IMR-90 (cell line): ENCODE measurements around the gene TMPRSS5.
"Not testable (repeated sequence)": the region's sequence is repeated elsewhere in the genome, so short reads cannot be mapped to it uniquely, and the experiment has no call there.

Source experiments
- MAZ ChIP-seq: IDR thresholded peaks from 2 replicates; pipeline ENCODE4 v1.6.1; 2012; ENCODE audit warnings: low read depth, mild to moderate bottlenecking, low read length, improper control_type of control experiment, moderate library complexity, borderline replicate concordance
- MXI1 ChIP-seq: IDR thresholded peaks from 2 replicates; pipeline ENCODE4 v1.6.1; 2012; ENCODE audit warnings: low read depth, mild to moderate bottlenecking, low read length, moderate library complexity, borderline replicate concordance
- RAD21 ChIP-seq: IDR thresholded peaks from 2 replicates; pipeline ENCODE4 v1.6.1; 2012; ENCODE audit warnings: low read length, improper control_type of control experiment
- TF ChIP-seq, protein P1 (sequence below): fragments of 150-350 bp; IDR thresholded peaks from 2 replicates; pipeline ENCODE4 v1.6.1; 2017; ENCODE audit warnings: mild to moderate bottlenecking, antibody characterized with exemption, low read length, low read depth
- TF ChIP-seq, protein P2 (sequence below): conservative IDR thresholded peaks from 2 replicates; pipeline ENCODE4 v1.5.1; 2012; ENCODE audit warnings: mild to moderate bottlenecking, low read depth, low read length, improper control_type of control experiment

DNA sequence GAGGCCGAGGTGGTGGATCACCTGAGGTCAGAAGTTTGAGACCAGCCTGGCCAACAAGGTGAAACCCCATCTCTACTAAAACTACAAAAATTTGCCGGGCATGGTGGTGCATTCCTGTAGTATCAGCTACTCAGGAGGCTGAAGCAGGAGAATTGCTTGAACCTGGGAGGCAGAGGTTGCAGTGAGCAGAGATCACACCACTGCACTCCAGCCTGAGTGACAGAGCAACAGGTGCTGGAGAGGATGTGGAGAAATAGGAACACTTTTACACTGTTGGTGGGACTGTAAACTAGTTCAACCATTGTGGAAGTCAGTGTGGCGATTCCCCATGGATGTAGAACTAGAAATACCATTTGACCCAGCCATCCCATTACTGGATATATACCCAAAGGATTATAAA lies 34.2 kb downstream of the TMPRSS5 start:
- not testable (repeated sequence) for TF ChIP-seq MAZ, MXI1, RAD21
- TF ChIP-seq, protein P1, sequence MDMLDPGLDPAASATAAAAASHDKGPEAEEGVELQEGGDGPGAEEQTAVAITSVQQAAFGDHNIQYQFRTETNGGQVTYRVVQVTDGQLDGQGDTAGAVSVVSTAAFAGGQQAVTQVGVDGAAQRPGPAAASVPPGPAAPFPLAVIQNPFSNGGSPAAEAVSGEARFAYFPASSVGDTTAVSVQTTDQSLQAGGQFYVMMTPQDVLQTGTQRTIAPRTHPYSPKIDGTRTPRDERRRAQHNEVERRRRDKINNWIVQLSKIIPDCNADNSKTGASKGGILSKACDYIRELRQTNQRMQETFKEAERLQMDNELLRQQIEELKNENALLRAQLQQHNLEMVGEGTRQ: not testable (repeated sequence)
- TF ChIP-seq, protein P2, sequence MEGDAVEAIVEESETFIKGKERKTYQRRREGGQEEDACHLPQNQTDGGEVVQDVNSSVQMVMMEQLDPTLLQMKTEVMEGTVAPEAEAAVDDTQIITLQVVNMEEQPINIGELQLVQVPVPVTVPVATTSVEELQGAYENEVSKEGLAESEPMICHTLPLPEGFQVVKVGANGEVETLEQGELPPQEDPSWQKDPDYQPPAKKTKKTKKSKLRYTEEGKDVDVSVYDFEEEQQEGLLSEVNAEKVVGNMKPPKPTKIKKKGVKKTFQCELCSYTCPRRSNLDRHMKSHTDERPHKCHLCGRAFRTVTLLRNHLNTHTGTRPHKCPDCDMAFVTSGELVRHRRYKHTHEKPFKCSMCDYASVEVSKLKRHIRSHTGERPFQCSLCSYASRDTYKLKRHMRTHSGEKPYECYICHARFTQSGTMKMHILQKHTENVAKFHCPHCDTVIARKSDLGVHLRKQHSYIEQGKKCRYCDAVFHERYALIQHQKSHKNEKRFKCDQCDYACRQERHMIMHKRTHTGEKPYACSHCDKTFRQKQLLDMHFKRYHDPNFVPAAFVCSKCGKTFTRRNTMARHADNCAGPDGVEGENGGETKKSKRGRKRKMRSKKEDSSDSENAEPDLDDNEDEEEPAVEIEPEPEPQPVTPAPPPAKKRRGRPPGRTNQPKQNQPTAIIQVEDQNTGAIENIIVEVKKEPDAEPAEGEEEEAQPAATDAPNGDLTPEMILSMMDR: not testable (repeated sequence)
